Right cardiac atrium (tissue), 5 donors: ENCODE data around the gene EFEMP2. TPM values are rescaled to one million over a fixed set of nuclear protein-coding genes. Genes with fewer than 3 reads are reported as not detected.
A peak's percentile ranks its signal among the peaks of the same experiment; 100 is the strongest.

Experiments
- ATAC-seq, 2 donors: fragments of 200-7000 bp; cut with Tn5 transposase; one replicate each; pipeline versions ENCODE4 v1.8.0 to v1.9.1; 2020; ENCODE audit warnings: moderate library complexity in 2 of 2, mild to moderate bottlenecking in 1 of 2
- DNase-seq, 3 donors: peaks; one replicate each; pipeline ENCODE4 v3.0.0-alpha.2; 2020
- H3K27ac ChIP-seq: one replicate; pipeline ENCODE4 v1.5.1; 2013; ENCODE audit warnings: mild to moderate bottlenecking, low read length, control low read depth, moderate library complexity
- H3K27me3 ChIP-seq: one replicate; pipeline ENCODE4 v1.6.1; 2013; ENCODE audit not compliant: control insufficient read depth, insufficient read depth
- H3K4me1 ChIP-seq: one replicate; pipeline ENCODE4 v1.6.1; 2013; ENCODE audit warnings: low read length; ENCODE audit not compliant: control insufficient read depth, insufficient read depth
- H3K4me3 ChIP-seq: one replicate; pipeline ENCODE4 v1.5.1; 2013; ENCODE audit warnings: low read length, control low read depth
- H3K9me3 ChIP-seq: one replicate; pipeline ENCODE4 v1.6.1; 2013; ENCODE audit warnings: low read length; ENCODE audit not compliant: control insufficient read depth
- WGBS: extraction: QIAGEN DNeasy Blood & Tissue Kit; methylation state at CpG from one replicate; pipeline ENCODE4 v1.1.7; 2013; 5-methylcytosine and 5-hydroxymethylcytosine counted together
- intact Hi-C, 4 donors: fragments of 100-400 bp; cut with DNase I; formaldehyde crosslinking; loops; one replicate each; pipeline versions ENCODE4 v1.11.0 to v1.14.0; 2022 to 2023
- polyA plus RNA-seq: library from polyadenylated mRNA; stranded (reverse); fragments of 200-250 nt; gene quantifications from one replicate; pipeline ENCODE4 v1.2.3, GENCODE V29; 2013
- total RNA-seq, 4 donors: library from RNA; stranded (reverse); fragmentation: NEBNext Ultra II Directional; extraction: Animal tissue kit (Norgen Biotek cat#: 25700); gene quantifications; one replicate each; pipeline ENCODE4 v1.2.1, GENCODE V29; 2021
- donor health status: healthy with polysubstance abuse.
- donor health status: DM: no; HTN: yes; CAD: no.
- donor health status: DM: no; HTN: no; CAD: no.
- donor health status: DM: no; HTN: yes; CAD: no; lungs with severe emphysema.
- donor health status: DM: yes; HTN: yes; CAD: no.

Gene EFEMP2
- total and polyA plus RNA-seq, 5 donors, result 128 to 164 (median 140) TPM

- ATAC-seq, result no peak
- peak in 2 of 3 donors; percentile 0 to 52 for DNase-seq
- Histone ChIP-seq H3K27ac (no peak overlapping the region), H3K27me3 (no peaks in the 10 kb centered on the region), H3K4me3 (no peak overlapping the region), H3K9me3 (no peaks in the 10 kb centered on the region), H3K4me1 (no peaks in the 10 kb centered on the region)
- WGBS, result 81% methylated on average over 28 of the region's 28 CpGs
- intact Hi-C loops, result loop anchor here (2.0 to 10.0 kb wide), 4 partner anchors 81 to 107 kb away; partner anchors contain the start of gene SART1 (in 1 of the 4)
Observed at GRCh38 chr11:65883786-65884715, 11.5 kb upstream of the EFEMP2 start.

DNA sequence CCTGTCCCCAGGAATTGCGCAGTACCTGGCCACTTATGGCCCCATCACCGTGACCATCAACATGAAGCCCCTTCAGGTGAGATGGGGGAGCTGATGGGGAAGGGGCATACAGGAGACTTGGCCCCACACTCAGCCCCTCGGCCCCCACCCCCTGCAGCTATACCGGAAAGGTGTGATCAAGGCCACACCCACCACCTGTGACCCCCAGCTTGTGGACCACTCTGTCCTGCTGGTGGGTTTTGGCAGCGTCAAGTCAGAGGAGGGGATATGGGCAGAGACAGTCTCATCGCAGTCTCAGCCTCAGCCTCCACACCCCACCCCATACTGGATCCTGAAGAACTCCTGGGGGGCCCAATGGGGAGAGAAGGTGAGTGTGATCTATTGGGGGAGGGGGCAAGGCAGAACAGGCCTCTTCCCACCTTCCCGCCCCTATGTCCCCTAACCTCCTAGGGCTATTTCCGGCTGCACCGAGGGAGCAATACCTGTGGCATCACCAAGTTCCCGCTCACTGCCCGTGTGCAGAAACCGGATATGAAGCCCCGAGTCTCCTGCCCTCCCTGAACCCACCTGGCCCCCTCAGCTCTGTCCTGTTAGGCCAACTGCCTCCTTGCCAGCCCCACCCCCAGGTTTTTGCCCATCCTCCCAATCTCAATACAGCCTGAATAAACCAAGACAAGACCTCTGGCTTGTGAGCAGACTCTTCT, 10.6 kb upstream of the EFEMP2 start:
- H3K9me3 ChIP-seq, result no peaks in the 10 kb centered on the region
- DNase-seq, result no peak
- intact Hi-C loops, result loop anchor here in 2 of 4 donors (5.0 to 10.0 kb wide), 2 partner anchors 82 to 104 kb away; partner anchors contain the start of gene SART1 (in 1 of the 2)
- WGBS, result 92% methylated on average over 13 of the region's 13 CpGs
- no peak overlapping the region for H3K4me3 ChIP-seq
- H3K4me1 ChIP-seq, result no peaks in the 10 kb centered on the region
- no peaks in the 10 kb centered on the region for H3K27me3 ChIP-seq
- ATAC-seq, result no peak
- no peak overlapping the region for H3K27ac ChIP-seq

- intact Hi-C loops, result loop anchor here in 2 of 4 donors (5.0 to 10.0 kb wide), 2 partner anchors 82 to 105 kb away; partner anchors contain the start of gene SART1 (in 1 of the 2)
- H3K4me3 ChIP-seq, result no peak overlapping the region
- no peak overlapping the region for H3K27ac ChIP-seq
- no peaks in the 10 kb centered on the region for H3K27me3 ChIP-seq
- H3K9me3 ChIP-seq, result no peaks in the 10 kb centered on the region
- ATAC-seq, result no peak
- DNase-seq, result peak in 2 of 3 donors; percentile 12 to 36
- WGBS, result 90% methylated on average over 30 of the region's 30 CpGs
- H3K4me1 ChIP-seq, result no peaks in the 10 kb centered on the region
Observed at GRCh38 chr11:65882120-65883057, 9.8 kb upstream of the EFEMP2 start.

DNA sequence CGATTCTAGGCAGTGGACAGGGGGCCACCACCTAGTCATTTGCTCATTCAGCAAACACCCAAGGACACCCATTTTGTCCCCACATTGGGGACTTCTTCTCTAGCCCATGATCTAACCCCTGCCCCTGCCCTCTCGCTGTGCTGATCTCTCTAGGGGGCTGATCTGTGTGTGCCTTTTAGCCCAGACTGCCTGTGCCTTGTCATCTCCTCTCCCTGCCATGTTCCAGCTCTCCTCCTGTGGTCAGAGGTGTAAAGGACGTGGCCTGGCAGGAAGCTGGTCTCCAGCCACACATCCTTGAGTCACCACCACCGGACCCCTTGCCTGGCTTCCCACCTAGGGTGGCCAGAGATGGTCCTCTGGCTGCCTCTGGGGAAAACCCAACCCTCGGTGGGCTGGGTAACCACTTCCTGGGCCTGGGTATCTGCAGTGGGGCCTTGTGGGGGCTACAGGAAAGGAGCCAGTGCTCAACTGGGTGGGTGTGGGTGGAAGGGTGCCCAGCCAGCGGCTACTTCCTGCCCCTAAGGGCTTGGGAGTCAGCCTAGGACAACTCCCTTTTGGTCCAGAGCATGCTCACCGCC, 8.3 kb upstream of the EFEMP2 start:
- Histone ChIP-seq H3K9me3 (no peaks in the 10 kb centered on the region), H3K27ac (no peak overlapping the region), H3K4me3 (no peak overlapping the region), H3K4me1 (no peaks in the 10 kb centered on the region), H3K27me3 (no peaks in the 10 kb centered on the region)
- 57% methylated on average over 7 of the region's 7 CpGs for WGBS
- no peak for ATAC-seq
- peak in 1 of 3 donors; percentile 47 for DNase-seq
- intact Hi-C loops, result loop anchor here in 2 of 4 donors (5.0 to 10.0 kb wide), 2 partner anchors 84 to 106 kb away; partner anchors contain the start of gene SART1 (in 1 of the 2)

- DNase-seq (no peak), ATAC-seq (no peak)
- intact Hi-C loops, result loop anchor here in 2 of 4 donors (5.0 to 10.0 kb wide), 2 partner anchors 85 to 107 kb away; partner anchors contain the start of gene SART1 (in 1 of the 2)
- no peaks in the 10 kb centered on the region for H3K27me3 ChIP-seq
- H3K27ac ChIP-seq, result no peak overlapping the region
- H3K9me3 ChIP-seq, result no peaks in the 10 kb centered on the region
- WGBS, result 73% methylated on average over 7 of the region's 7 CpGs
- H3K4me1 ChIP-seq, result no peaks in the 10 kb centered on the region
- no peak overlapping the region for H3K4me3 ChIP-seq
Observed at GRCh38 chr11:65880027-65880426, 7.4 kb upstream of the EFEMP2 start.

- Histone ChIP-seq H3K9me3 (no peaks in the 10 kb centered on the region), H3K27ac (no peak within 1 kb of the TSS), H3K4me3 (no peak within 1 kb of the TSS), H3K27me3 (no peaks in the 10 kb centered on the region), H3K4me1 (no peaks in the 10 kb centered on the region)
- peak in 2 of 3 donors; percentile 53 to 66 for DNase-seq
- intact Hi-C loops, result loop anchor here in 2 of 4 donors (5.0 to 10.0 kb wide), 2 partner anchors 85 to 108 kb away; partner anchors contain the start of gene SART1 (in 1 of the 2)
- ATAC-seq, result no peak
- 41% methylated on average over 7 of the region's 7 CpGs for WGBS
Observed at GRCh38 chr11:65879617-65880016, 7.0 kb upstream of the EFEMP2 start, which contains the start of gene CTSW. CTSW (plus strand) TSS chr11:65879837; CDS start chr11:65879855, 18 bp downstream.

- WGBS, result 8% methylated on average over 53 of the region's 54 CpGs
- Histone ChIP-seq H3K4me1 (peaks cover 5% of the 10 kb centered on the region), H3K9me3 (no peaks in the 10 kb centered on the region), H3K27ac (peak overlapping the region; percentile 79), H3K27me3 (no peaks in the 10 kb centered on the region), H3K4me3 (peak overlapping the region; percentile 79)
- intact Hi-C loops, result no loop called here
- ATAC-seq, result peak; percentile 93 to 94
- peak; percentile 96 to 99 (median 98) for DNase-seq
Observed at GRCh38 chr11:65873318-65874156, 937 bp upstream of the EFEMP2 start.

DNA sequence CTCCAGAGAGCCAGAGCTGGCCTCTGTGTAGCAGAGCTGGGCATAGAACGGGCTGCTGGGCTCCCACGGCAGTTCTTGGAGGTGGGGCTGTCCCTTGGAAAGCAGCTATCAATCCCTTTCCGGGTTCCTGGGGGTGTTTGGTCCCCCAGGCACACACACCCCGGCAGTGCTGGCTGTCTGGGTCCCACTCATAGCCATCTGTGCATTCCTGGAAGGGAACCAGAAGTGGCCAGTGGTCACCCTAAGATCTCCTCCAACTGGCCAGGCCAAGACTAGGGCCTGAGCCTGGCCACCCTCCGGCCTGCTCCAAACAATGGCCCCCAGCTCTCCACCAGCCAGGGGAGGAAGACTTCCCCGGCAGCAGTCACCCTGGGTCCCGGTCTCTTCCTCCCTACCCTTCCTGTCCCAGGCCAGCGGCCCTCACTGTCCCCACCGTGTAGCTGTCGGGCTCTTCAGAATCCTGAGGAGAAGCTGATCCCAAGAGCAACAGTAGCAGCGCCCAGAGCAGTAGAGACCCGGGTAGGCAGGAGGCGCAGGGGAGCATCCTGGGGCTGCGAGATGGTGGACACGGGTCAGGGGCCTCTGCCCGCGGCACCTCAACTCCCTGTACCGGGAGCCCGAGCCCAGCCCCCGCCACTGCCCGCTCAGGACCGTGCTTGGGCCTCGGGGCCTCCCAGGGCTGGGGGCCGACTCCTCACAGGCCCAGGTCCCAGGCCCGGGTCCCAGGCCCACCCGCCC, 620 bp downstream of the EFEMP2 start:
- peak; percentile 38 to 79 (median 77) for DNase-seq

More for the DNA sequence above, 620 bp downstream of the EFEMP2 start:
- Histone ChIP-seq H3K4me1 (peaks cover 5% of the 10 kb centered on the region), H3K4me3 (peak overlapping the region; percentile 79), H3K27ac (peak overlapping the region; percentile 46), H3K27me3 (no peaks in the 10 kb centered on the region), H3K9me3 (no peaks in the 10 kb centered on the region)
- intact Hi-C loops, result no loop called here
- WGBS, result 9% methylated on average over 26 of the region's 26 CpGs
- peak; percentile 6 to 11 for ATAC-seq
